Skeletal muscle satellite cell (primary cell): ENCODE data around the gene C11orf52.

ENCODE experiments used
- H3K27me3 ChIP-seq: 2 replicates; pipeline ENCODE4 v1.7.0; 2013; ENCODE audit warnings: low read length; ENCODE audit not compliant: control insufficient read depth, insufficient read depth
- H3K36me3 ChIP-seq: 2 replicates; pipeline ENCODE4 v1.7.0; 2013; ENCODE audit warnings: mild to moderate bottlenecking, control low read depth, low read length; ENCODE audit not compliant: insufficient read depth
- H3K4me1 ChIP-seq: 2 replicates; pipeline ENCODE4 v1.7.0; 2013; ENCODE audit warnings: low read length; ENCODE audit not compliant: control insufficient read depth, insufficient read depth
- H3K4me2 ChIP-seq: 2 replicates; pipeline ENCODE4 v1.7.0; 2013; ENCODE audit warnings: mild to moderate bottlenecking, low read length
- H3K4me3 ChIP-seq: 2 replicates; pipeline ENCODE4 v1.7.0; 2013; ENCODE audit warnings: low read length
- H3K9ac ChIP-seq: 2 replicates; pipeline ENCODE4 v1.7.0; 2013; ENCODE audit warnings: mild to moderate bottlenecking, low read depth, low read length, moderate library complexity
- H3K9me3 ChIP-seq: replicated peaks from 2 replicates; pipeline ENCODE4 v1.7.0; 2013; ENCODE audit warnings: mild to moderate bottlenecking, control low read depth, low read length

The C11orf52 gene

DNA sequence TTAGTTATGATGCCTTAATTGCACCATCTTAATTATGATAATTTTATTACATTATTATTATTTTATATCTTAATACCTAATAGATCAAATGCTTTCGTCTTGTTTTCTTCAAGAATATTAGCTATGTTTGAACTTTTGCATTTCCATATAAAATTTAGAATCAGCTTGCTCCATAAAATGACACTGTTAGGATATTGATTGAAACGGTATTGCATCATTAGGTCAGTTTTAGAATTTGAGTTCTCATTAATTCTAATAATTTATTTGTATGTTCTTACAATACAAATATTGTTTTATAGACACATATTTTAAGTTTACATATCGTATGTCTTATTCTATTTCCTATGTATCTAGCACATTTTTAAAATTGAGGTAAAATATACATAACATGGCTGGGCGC, 32.7 kb upstream of the C11orf52 start:
- Histone ChIP-seq H3K9ac (no peak overlapping the region), H3K36me3 (no peaks in the 10 kb centered on the region), H3K9me3 (no peaks in the 10 kb centered on the region), H3K27me3 (no peaks in the 10 kb centered on the region), H3K4me1 (no peaks in the 10 kb centered on the region), H3K4me2 (no peak overlapping the region), H3K4me3 (no peak overlapping the region)

DNA sequence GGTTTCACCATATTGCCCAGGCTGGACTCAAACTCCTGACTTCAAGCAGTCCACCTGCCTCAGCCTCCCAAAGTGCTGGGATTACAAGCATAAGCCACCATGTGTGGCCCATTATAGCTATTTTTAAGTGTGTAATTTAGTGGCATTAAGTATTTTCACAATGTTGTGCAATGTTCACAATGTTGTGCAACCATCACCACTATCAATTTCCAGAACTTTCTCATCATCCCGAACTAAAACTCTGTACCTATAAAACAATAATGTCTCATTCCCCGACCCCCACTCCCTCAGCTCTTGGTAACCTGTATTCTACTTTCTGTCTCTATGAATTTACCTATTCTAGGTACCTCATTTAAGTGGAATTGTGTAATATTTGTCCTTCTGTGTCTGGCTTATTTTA, 31.9 kb upstream of the C11orf52 start:
- H3K9me3 ChIP-seq: no peaks in the 10 kb centered on the region
- H3K4me1 ChIP-seq: no peaks in the 10 kb centered on the region
- no peak overlapping the region for H3K4me3 ChIP-seq
- H3K36me3 ChIP-seq: no peaks in the 10 kb centered on the region
- no peaks in the 10 kb centered on the region for H3K27me3 ChIP-seq
- H3K4me2 ChIP-seq: no peak overlapping the region
- H3K9ac ChIP-seq: no peak overlapping the region

DNA sequence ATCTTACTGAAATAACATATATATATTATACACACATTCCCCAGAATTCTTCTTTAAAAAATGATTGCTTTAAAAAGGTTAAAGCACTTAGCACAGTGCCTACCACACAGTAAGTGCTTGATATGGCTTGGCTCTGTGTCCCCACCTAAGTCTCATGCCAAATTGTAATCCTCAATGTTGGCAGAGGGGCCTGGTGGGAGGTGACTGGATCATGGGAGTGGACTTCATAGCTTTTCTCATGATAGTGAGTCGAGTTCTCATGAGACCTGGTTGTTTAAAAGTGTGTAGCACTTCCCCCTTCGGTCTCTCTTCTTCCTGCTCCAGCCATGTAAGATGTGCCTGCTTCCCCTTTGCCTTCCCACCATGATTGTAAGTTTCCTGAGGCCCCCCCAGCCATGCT, 13.3 kb upstream of the C11orf52 start:
- Histone ChIP-seq H3K9ac (no peak overlapping the region), H3K27me3 (no peaks in the 10 kb centered on the region), H3K4me2 (peak overlapping the region; percentile 12), H3K4me3 (no peak overlapping the region), H3K36me3 (peaks cover 25% of the 10 kb centered on the region), H3K9me3 (no peaks in the 10 kb centered on the region), H3K4me1 (peaks cover 11% of the 10 kb centered on the region)

DNA sequence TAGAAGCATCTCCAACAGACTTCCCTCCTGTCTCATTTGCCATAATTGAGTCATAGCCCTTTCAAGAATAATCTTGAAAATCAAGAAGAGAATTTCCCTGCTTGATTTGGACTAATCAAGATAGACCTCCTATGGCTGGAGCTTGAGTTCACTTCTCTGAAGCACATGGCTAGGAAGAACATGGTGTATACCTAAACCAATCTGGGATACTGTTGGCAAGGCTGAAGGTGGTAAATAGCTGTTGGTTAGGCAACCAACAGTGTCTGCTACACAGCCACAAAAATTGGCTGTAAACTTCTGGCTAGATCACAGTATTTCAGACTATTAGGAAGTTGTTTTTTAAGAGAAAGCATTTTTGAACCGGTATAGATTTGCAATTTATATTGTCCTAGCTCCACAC, 12.0 kb upstream of the C11orf52 start:
- Histone ChIP-seq H3K36me3 (peaks cover 25% of the 10 kb centered on the region), H3K9ac (no peak overlapping the region), H3K9me3 (no peaks in the 10 kb centered on the region), H3K4me2 (no peak overlapping the region), H3K4me1 (peaks cover 24% of the 10 kb centered on the region), H3K4me3 (no peak overlapping the region), H3K27me3 (no peaks in the 10 kb centered on the region)

DNA sequence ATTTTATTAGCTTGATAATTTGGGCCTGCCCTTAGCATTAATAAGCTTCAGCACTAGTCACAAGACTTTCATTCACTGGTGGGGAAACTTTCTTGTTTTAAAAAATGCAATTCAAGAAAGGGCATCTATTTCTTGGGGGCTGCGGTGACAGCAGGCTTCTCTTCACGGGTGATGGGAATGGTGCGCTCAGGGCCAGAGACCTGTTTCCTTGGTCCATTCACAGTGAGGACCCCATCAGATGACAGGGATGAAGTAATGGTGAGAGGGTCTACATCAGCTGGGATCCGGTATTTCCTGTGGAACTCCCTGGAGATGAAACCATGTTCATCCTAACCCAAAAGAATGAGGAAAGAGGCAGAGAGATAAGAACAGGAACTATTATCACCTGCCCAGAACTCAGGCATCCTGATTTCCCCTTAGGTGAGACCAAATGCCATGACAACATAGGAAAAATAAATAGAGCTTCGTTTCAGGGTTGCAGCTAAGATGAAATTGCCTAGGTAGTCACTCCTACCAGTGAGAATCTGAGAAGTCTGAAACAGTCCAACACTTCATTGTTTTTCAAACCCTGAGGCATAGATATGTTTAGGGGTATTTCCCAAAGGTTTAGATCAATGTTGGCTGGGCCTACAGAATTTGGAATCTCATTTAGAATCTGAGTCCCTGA, 9.9 kb upstream of the C11orf52 start:
- Histone ChIP-seq H3K36me3 (peaks cover 25% of the 10 kb centered on the region), H3K9ac (peak overlapping the region; percentile 98), H3K4me2 (peak overlapping the region; percentile 96), H3K27me3 (no peaks in the 10 kb centered on the region), H3K4me3 (no peak overlapping the region), H3K9me3 (no peaks in the 10 kb centered on the region), H3K4me1 (peaks cover 39% of the 10 kb centered on the region)

DNA sequence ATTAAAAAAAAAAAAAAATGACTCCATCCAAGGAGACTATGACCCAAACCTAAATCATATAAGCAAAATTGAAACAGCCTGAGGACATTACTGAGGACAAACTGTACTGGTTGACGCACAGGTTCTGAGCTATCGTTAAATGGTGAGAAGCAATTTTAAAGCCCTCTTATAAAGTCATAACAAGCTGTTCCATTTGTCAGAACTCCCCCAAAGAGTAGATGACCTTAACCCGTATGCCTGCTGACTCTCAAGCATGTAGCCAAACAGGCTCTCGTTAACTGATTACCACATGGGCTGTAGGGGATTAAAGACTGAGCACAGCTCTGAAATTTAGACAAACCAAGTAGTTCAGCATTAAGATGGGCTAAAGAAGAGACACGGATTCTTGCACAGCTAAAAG, 9.3 kb upstream of the C11orf52 start:
- H3K9ac ChIP-seq: peak overlapping the region; percentile 98
- no peaks in the 10 kb centered on the region for H3K27me3 ChIP-seq
- peaks cover 25% of the 10 kb centered on the region for H3K36me3 ChIP-seq
- H3K9me3 ChIP-seq: no peaks in the 10 kb centered on the region
- H3K4me2 ChIP-seq: peak overlapping the region; percentile 96
- peak overlapping the region; percentile 77 for H3K4me3 ChIP-seq
- H3K4me1 ChIP-seq: peaks cover 44% of the 10 kb centered on the region

DNA sequence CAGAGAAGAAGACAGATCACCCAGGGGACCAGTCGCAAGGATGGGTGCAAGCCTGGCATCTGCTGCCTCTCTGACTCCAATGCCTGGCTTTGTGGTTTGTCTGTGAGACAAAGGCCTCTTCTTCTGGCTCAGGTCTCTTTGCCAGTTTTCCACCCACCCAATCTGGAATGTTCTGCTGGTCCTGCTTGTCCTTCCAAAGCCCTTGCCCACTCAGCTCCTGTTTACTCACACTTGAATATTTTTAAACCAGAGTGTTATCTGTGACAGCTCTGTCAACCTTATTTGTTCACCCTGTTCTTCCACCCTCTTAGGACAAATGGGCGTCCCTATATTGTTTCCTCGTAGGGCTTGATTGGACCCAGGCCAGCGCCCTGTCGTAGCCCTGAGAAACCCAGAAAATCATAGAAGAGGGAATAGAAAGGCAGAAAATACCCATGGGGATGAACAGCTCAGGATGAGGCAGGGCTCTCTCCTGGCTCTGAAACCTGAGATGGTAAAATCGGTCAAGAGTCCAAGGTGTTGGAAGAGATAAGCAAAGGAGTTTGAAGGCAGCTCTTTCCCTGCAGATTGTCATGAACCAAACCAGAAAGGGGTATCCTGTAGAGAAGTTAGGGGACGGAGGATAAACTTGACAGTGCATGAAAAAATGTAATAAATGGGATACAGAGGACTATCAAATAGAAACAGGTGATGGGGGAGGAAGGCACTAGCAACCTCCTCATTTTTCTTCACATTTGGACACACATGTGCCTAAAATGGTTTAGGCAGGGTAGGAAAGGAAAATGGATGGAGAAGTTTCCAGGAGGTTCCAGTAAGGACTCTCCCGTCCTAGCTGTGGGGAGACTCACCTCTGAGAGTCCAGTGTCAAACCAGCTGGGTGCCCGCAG, 7.8 kb upstream of the C11orf52 start:
- Histone ChIP-seq H3K9me3 (no peaks in the 10 kb centered on the region), H3K36me3 (peaks cover 25% of the 10 kb centered on the region), H3K4me1 (peaks cover 47% of the 10 kb centered on the region), H3K27me3 (no peaks in the 10 kb centered on the region), H3K4me2 (peak overlapping the region; percentile 96), H3K4me3 (peak overlapping the region; percentile 77), H3K9ac (peak overlapping the region; percentile 98)

DNA sequence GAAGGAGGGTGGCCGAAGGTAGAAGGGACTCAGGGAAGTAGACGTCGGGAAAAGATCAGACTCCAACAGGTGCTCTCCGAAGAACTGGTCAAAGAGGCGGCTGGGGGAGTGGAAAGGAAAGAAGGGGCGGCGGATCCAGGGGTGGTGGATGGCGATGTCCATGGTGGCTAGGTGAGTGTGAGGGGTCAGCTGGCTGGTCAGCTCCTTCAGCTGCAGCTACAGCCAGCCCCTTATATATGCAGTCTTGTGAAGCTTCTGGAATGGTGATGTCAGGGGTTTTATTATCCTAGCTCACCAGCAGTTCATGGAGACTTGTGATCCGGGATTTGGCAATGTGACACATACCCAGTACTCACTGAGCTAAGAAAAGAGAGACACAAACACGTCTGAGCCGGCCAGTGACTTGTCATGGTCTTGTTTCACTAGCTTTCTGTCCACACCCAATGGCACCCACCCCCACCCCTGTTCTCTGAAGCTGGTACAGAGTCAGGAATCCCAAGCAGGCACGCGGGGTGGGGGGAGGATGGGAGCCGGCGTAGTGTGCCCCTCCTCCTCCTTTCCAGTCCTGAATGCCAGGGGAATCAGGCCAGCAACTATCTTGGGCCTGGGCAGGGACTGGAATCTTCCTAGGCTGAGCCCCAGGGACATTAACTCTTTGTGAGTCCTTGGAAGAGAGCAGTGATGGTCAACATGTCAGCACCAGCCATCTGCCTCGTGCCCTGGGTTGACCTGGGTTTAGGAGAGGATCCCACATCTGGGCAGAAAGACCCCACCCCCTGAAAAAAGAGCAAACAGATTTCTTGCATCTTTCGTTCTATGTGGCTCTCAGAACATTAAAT, 6.9 kb upstream of the C11orf52 start, which contains the start of gene CRYAB:
Gene CRYAB (minus strand): TSS at position 208 of the 839 bp plus-strand sequence. CDS start 46 bp downstream, at position 162.
- Histone ChIP-seq H3K27me3 (no peaks in the 10 kb centered on the region), H3K4me2 (peak within 1 kb of the TSS; percentile 96), H3K9ac (peak within 1 kb of the TSS; percentile 98), H3K36me3 (peaks cover 25% of the 10 kb centered on the region), H3K9me3 (no peaks in the 10 kb centered on the region), H3K4me1 (peaks cover 47% of the 10 kb centered on the region), H3K4me3 (peak within 1 kb of the TSS; percentile 77)

DNA sequence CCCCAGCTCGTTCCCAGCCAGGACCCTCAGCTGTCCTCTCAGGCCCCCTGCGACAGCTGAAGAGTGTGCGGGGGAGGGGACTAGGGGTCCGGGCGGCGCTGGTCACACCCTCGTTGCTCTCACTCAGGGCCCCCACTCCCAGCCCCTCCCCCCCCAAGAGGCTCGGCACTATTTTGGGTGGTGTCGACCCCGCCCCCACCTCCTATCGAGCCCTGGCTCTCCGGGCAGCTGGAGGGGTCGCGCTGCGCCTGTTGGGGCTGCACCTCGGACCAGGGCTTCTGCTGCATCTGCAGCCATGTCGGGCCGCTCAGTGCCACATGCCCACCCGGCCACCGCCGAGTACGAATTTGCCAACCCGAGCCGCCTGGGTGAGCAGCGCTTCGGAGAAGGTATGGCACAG, 6.2 kb upstream of the C11orf52 start, which contains the start of gene HSPB2:
Gene HSPB2 (plus strand): TSS at position 200 of the 400 bp plus-strand sequence. CDS start 96 bp downstream, at position 296.
- Histone ChIP-seq H3K9me3 (no peaks in the 10 kb centered on the region), H3K9ac (peak within 1 kb of the TSS; percentile 98), H3K4me3 (peak within 1 kb of the TSS; percentile 77), H3K4me1 (peaks cover 47% of the 10 kb centered on the region), H3K27me3 (no peaks in the 10 kb centered on the region), H3K4me2 (peak within 1 kb of the TSS; percentile 96), H3K36me3 (peaks cover 25% of the 10 kb centered on the region)

DNA sequence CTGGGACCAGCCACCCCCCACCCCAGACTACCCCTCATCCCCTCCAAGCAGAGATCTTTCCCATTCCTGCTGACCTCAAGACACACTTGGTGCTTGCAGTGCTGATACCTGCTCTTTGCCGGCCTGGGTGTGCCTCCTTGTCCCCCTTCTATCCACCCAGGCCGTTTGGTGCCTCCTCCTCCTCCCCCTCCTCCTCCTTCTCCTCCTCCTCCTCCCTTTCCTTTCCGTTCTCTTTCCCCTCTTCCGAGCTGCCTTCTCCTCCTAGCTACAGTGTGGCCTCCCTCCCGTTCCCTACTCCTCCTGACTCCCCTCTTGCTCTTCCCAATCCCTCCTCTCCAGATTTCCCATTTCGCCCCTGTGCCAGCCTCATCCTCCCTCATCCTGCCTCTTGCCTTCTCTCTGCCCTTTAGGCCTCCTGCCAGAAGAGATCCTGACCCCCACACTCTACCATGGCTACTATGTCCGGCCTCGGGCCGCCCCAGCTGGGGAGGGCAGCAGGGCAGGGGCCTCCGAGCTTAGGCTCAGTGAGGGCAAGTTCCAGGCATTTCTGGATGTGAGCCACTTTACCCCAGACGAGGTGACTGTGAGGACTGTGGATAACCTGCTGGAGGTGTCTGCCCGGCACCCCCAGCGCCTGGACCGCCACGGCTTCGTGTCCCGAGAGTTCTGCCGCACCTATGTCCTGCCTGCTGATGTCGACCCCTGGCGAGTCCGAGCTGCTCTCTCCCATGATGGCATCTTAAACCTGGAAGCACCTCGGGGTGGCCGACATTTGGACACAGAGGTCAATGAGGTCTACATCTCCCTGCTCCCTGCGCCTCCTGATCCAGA, 5.5 kb upstream of the C11orf52 start:
- H3K9me3 ChIP-seq: no peaks in the 10 kb centered on the region
- H3K36me3 ChIP-seq: peaks cover 20% of the 10 kb centered on the region
- H3K4me2 ChIP-seq: peak overlapping the region; percentile 96
- H3K9ac ChIP-seq: peak overlapping the region; percentile 98
- H3K4me3 ChIP-seq: peak overlapping the region; percentile 77
- no peaks in the 10 kb centered on the region for H3K27me3 ChIP-seq
- peaks cover 51% of the 10 kb centered on the region for H3K4me1 ChIP-seq
